NAMALWA (cell line): ENCODE measurements around the gene MAML2.
A peak's percentile ranks its signal among the peaks of the same experiment; 100 is the strongest.

Experiments used
- DNase-seq: peaks from one replicate; pipeline ENCODE4 v3.0.0-alpha.2; 2015; ENCODE audit warnings: low spot score

The MAML2 gene

GRCh38 chr11:96067160-96067559, 275.8 kb downstream of the MAML2 start:
- DNase-seq, result no peak

GRCh38 chr11:96065379-96065778, 277.6 kb downstream of the MAML2 start:
- DNase-seq, result no peak

GRCh38 chr11:96063886-96064285, 279.1 kb downstream of the MAML2 start:
- no peak for DNase-seq

GRCh38 chr11:96063053-96063452, 279.9 kb downstream of the MAML2 start:
- no peak for DNase-seq

- no peak for DNase-seq
Observed at GRCh38 chr11:96062134-96062533, 280.9 kb downstream of the MAML2 start.

- no peak for DNase-seq
Observed at GRCh38 chr11:96061730-96062129, 281.3 kb downstream of the MAML2 start.

- DNase-seq, result no peak
Observed at GRCh38 chr11:96061069-96061468, 281.9 kb downstream of the MAML2 start.

GRCh38 chr11:96057502-96057901, 285.5 kb downstream of the MAML2 start:
- no peak for DNase-seq

GRCh38 chr11:96056576-96056975, 286.4 kb downstream of the MAML2 start:
- DNase-seq, result no peak

GRCh38 chr11:96055706-96056387, 287.1 kb downstream of the MAML2 start:
- no peak for DNase-seq

- peak; percentile 49 for DNase-seq
Observed at GRCh38 chr11:96054870-96055705, 287.9 kb downstream of the MAML2 start.

- no peak for DNase-seq
Observed at GRCh38 chr11:96052921-96053651, 289.9 kb downstream of the MAML2 start.

- DNase-seq, result no peak
Observed at GRCh38 chr11:96051820-96052219, 291.2 kb downstream of the MAML2 start.

GRCh38 chr11:96050435-96051182, 292.4 kb downstream of the MAML2 start:
- DNase-seq, result no peak

- no peak for DNase-seq
Observed at GRCh38 chr11:96049426-96049825, 293.6 kb downstream of the MAML2 start.

GRCh38 chr11:96045622-96046456, 297.2 kb downstream of the MAML2 start:
- no peak for DNase-seq

- DNase-seq, result no peak
Observed at GRCh38 chr11:96044747-96045146, 298.2 kb downstream of the MAML2 start.

- no peak for DNase-seq
Observed at GRCh38 chr11:96044311-96044710, 298.7 kb downstream of the MAML2 start.

- no peak for DNase-seq
Observed at GRCh38 chr11:96043291-96043690, 299.7 kb downstream of the MAML2 start.

GRCh38 chr11:96038046-96038445, 304.9 kb downstream of the MAML2 start:
- DNase-seq, result no peak

- peak; percentile 7 for DNase-seq
Observed at GRCh38 chr11:96037405-96037949, 305.5 kb downstream of the MAML2 start.
